Activated T-cell treated with anti-CD3 and anti-CD28 coated beads for 1 hour (primary cell): ENCODE measurements around the gene ABHD17B.

Experiments
- DNase-seq: peaks from one replicate; pipeline ENCODE4 v3.0.0-alpha.2; 2020; ENCODE audit warnings: low read depth

ABHD17B gene

GRCh38 chr9:71876829-71877228, 34.2 kb downstream of the ABHD17B start:
- no peak for DNase-seq

- no peak for DNase-seq
Observed at GRCh38 chr9:71876106-71876505, 34.9 kb downstream of the ABHD17B start.

- DNase-seq: no peak
Observed at GRCh38 chr9:71875345-71875744, 35.6 kb downstream of the ABHD17B start.

GRCh38 chr9:71863631-71864030, 47.4 kb downstream of the ABHD17B start:
- no peak for DNase-seq

GRCh38 chr9:71861618-71862017, 49.4 kb downstream of the ABHD17B start:
- no peak for DNase-seq

- DNase-seq: no peak
Observed at GRCh38 chr9:71859939-71860338, 51.1 kb downstream of the ABHD17B start.

GRCh38 chr9:71858812-71859211, 52.2 kb downstream of the ABHD17B start:
- no peak for DNase-seq

GRCh38 chr9:71858102-71858798, 52.7 kb downstream of the ABHD17B start:
- DNase-seq: no peak

GRCh38 chr9:71857159-71857558, 53.8 kb downstream of the ABHD17B start:
- no peak for DNase-seq

GRCh38 chr9:71854811-71855210, 56.2 kb downstream of the ABHD17B start:
- DNase-seq: no peak

- DNase-seq: no peak
Observed at GRCh38 chr9:71853084-71853483, 57.9 kb downstream of the ABHD17B start.

- DNase-seq: no peak
Observed at GRCh38 chr9:71850996-71851395, 60.0 kb downstream of the ABHD17B start.

GRCh38 chr9:71847892-71848291, 63.1 kb downstream of the ABHD17B start:
- no peak for DNase-seq

- DNase-seq: no peak
Observed at GRCh38 chr9:71844808-71845207, 66.2 kb downstream of the ABHD17B start.

- DNase-seq: no peak
Observed at GRCh38 chr9:71839668-71840067, 71.3 kb downstream of the ABHD17B start.

- no peak for DNase-seq
Observed at GRCh38 chr9:71835596-71835995, 75.4 kb downstream of the ABHD17B start.

- no peak for DNase-seq
Observed at GRCh38 chr9:71830929-71831328, 80.1 kb downstream of the ABHD17B start.

- no peak for DNase-seq
Observed at GRCh38 chr9:71830153-71830552, 80.8 kb downstream of the ABHD17B start.

- DNase-seq: no peak
Observed at GRCh38 chr9:71826279-71826678, 84.7 kb downstream of the ABHD17B start.

- no peak for DNase-seq
Observed at GRCh38 chr9:71824257-71824656, 86.7 kb downstream of the ABHD17B start.

GRCh38 chr9:71822935-71823334, 88.1 kb downstream of the ABHD17B start:
- no peak for DNase-seq

- DNase-seq: no peak
Observed at GRCh38 chr9:71822456-71822855, 88.5 kb downstream of the ABHD17B start.

- no peak for DNase-seq
Observed at GRCh38 chr9:71821405-71821804, 89.6 kb downstream of the ABHD17B start.

- no peak for DNase-seq
Observed at GRCh38 chr9:71820403-71820921, 90.5 kb downstream of the ABHD17B start.
